HG02840 (cell line): ENCODE measurements around the gene KLF4.

Source experiments
- ATAC-seq: cut with Tn5 transposase; IDR thresholded peaks from one replicate; pipeline ENCODE4 v1.9.1; 2021; ENCODE audit warnings: mild to moderate bottlenecking, moderate library complexity, moderate number of reproducible peaks; ENCODE audit not compliant: unreplicated experiment, low FRiP score

KLF4 gene

GRCh38 chr9:107488375-107489143, 1.0 kb downstream of the KLF4 start:
- no peak for ATAC-seq

- ATAC-seq, result no peak
These were observed 1.8 kb downstream of the KLF4 start for GRCh38 chr9:107487521-107488374.

DNA sequence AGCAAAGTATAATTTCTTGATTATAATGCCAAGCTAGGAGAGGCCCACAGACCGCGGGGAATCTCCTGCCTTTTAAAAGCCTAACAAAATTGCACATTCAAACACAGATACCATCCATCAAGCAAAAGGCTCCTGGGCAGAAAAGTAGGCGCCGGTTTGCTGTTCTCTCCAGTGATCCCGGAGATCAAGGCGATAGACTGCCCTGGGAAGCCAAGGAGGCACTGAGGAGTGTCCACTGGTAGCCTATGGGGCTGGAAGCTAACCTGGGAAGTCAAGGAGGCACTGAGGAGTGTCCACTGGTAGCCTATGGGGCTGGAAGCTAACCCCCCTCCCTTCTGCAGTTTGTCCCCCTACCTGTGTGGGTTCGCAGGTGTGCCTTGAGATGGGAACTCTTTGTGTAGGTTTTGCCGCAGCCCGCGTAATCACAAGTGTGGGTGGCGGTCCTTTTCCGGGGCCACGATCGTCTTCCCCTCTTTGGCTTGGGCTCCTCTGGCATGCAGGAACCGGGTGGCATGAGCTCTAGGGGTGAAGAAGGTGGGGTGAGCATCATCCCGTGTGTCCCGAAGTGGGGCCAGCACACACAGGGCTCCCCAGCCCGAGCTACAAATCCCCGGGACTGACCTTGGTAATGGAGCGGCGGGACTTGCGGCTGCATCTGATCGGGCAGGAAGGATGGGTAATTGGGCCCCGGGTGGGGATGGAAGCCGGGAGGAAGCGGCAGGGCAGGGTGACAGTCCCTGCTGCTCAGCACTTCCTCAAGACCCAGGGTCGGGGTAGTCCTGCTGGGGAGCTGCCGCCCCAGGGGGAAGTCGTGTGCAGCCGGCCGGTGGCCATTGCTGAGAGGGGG, 2.7 kb downstream of the KLF4 start:
- ATAC-seq, result no peak

DNA sequence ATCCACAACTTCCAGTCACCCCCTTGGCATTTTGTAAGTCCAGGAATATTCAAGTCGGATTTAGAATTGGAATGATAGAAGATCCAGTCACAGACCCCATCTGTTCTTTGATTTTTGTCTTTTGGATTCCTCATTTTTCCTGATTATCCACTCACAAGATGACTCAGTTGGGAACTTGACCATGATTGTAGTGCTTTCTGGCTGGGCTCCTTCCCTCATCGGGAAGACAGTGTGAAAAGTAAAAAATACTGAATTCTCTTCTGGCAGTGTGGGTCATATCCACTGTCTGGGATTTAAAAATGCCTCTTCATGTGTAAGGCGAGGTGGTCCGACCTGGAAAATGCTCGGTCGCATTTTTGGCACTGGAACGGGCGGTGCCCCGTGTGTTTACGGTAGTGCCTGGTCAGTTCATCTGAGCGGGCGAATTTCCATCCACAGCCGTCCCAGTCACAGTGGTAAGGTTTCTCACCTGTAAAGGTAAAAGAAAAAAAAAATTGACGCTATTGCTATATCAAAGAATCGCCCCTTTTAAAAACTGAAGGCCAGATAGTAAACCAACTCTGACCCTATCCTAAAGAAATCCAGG, 4.0 kb downstream of the KLF4 start:
- no peak for ATAC-seq

DNA sequence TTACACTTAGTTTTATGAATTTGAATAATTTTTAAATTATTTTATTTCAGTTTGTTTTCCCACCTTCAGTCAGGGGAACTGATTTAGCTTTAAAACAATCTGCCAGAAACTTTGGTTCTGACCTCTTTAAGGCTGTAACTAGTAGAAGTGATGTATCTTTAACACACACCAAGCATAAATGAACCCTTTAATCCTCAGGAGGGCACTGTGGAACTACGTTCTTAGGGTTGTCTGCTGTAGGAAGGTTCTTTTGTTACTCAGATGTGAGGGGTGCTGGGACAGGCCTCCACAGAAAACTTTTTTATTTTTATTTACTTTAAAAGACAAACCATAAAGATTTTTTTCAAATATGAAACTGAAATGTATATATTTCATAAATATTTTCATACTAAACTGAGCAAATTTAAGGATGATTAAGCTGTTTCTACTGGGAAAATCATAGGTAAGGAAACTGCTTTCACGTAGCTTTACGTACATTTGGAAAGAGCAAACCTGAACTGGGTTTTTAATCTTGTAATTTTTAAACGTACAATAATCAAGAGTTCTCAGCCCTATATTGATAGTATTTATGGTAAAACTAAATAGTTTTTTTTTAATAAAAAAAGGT, 5.3 kb downstream of the KLF4 start:
- ATAC-seq, result no peak

- ATAC-seq, result no peak
These were observed 5.9 kb downstream of the KLF4 start for GRCh38 chr9:107483666-107484065.

DNA sequence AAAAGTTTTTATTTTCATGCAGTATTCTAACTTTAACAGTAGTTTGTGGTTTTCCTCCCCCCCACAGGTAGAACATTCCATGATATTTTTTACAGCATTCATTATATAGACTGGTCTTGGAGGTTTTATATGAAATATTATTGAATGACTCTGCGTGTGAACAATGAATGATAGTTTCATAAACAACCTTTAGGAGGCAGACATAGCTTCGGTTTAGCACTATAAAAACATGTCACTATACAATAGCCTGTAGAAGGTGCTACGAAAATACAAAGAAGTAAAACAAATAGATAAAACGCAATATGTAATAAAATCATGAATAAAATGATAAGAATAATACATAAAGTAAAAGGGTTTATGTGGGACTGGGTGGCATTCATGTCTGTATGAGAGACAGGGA, 8.5 kb downstream of the KLF4 start:
- no peak for ATAC-seq

DNA sequence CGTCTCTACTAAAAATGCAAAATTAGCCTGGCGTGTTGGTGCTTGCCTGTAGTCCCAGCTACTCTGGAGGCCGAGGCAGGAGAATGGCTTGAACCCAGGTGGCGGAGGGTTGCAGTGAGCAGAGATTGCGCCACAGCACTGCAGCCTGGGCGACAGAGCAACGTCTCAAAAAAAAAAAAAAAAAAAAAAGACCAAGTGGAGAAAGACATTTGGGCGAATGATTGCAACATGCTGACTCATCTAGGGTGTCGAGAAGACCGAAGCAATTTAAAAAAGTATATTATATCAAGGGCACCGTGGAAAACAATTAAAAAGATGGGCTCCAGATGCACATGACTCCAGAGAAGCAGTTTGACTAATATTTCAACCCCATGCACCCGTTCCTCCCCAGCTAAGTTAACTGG, 9.2 kb downstream of the KLF4 start:
- no peak for ATAC-seq

- no peak for ATAC-seq
These were observed 10.8 kb downstream of the KLF4 start for GRCh38 chr9:107478805-107479204.

DNA sequence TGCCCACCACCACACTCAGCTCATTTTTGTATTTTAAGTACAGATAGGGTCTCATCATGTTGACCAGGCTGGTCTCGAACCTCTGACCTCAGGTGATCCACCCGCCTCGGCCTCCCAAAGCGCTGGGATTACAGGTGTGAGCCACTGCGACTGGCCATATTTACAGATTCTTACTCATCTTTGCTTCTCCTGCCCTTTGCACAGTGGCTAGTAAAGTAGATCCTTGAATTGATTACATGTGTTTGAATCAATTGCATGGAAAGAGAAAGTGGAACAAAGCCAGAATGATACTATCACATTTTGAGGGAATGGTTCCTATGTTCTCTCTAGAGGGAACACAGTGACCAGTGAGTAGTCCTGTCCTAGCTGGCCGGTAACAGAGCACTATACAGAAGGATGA, 15.4 kb downstream of the KLF4 start:
- no peak for ATAC-seq

DNA sequence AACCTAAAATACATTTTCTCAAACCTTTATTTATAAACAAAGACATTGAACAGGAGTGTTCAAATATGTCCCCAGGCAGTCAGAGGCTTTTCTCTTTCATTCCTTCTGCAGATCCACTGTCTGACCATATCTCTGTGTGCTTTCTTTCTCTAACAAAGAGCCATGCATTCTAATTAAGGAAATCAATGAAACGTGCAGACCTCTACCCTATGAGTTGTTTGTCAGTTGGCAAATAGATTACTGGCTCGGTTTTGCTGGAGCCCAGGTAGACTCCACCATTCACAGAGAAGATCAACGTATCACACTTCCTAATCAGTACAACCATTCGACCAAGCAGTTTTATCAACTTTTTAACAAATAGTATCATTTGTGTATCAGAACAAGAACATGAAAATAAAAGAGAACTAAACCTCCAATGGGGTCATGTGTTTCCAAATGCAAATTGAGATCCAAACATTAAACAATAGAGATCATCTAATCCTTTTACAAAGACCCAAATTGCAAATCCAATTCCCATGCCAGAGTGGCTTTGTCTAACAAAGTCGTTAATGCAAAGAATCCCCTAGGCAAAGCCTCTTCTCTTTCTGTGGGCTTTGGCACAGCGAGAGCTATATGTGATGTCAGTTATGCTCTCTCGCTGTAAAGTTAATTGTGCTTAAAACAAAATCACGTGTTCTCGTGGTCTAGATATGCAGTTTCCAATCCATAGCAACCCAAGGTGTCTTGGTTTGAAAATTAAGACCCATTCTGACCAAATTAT, 16.8 kb downstream of the KLF4 start:
- ATAC-seq, result no peak

GRCh38 chr9:107471552-107471951, 18.0 kb downstream of the KLF4 start:
- no peak for ATAC-seq

DNA sequence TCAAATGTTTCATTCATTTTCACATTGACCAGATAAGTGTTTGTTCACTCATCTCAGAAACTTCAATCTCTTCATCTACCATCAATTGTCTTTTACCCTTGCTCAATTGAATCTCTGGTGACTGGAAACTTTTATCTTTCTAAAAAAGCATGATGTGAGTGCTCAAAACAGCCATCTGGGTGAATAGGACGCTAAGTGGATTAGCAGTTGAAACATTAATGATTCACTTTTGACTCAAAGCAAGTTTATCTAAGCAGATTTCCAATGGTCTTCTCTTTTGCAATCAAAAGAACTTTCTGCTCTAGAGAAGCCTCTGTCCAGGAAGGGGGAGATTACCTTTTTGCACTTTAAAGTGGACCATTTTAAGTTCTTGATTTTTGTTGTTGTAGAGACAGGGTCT, 22.2 kb downstream of the KLF4 start:
- no peak for ATAC-seq

- ATAC-seq, result no peak
These were observed 22.7 kb downstream of the KLF4 start for GRCh38 chr9:107466826-107467225.

DNA sequence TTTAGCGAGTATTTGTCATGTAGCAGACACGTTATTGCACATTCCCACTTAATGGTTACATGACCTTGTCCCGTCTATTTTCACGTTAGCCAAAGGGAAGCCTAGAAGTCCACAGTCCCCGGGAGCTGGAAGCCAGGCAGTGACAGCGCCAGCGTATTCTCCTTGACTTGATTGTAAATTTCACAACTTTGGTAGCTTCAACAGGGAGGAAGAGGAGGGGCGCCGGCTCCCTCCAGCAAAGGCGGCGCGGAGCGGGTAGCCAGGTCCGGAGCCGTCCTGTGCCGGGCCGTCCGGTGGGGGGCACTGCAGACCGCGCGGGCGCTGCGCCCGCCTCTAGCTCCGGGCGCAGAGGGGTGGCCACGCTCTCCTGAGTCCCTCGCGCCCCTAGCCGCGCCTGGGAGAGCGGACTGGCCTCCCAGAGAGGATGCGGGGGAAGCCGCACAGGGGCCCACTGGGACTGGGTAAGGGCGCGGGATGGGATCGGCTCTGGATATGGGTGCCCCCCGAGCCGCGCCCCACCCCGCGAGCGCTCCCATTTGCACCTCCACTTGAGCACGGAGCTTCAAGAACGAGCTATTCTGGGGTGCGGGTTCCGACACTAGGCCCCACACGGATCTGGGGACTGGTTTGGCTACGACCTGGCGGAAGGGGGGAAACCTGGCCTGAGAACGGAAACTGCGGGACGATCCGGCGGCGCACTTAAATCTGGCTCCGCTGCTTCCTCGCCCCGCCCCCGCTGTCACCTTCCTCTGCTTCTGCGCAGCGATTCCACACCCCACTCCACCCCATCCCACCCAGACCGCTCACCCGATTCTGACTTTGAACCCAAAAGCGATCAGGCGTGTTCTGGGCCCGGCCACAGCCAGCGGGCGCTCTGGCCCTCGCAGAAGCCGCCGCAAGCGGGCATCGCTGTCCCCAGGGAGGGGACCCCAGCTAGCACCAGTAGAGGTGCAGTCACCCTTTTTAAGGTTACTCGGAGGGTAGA, 23.8 kb downstream of the KLF4 start:
- no peak for ATAC-seq

GRCh38 chr9:107464516-107464915, 25.1 kb downstream of the KLF4 start:
- ATAC-seq, result no peak

GRCh38 chr9:107462691-107463090, 26.9 kb downstream of the KLF4 start:
- ATAC-seq, result no peak
